GM23248 (cell line): Measurements from ENCODE around the gene L3MBTL4. TPM values are rescaled to one million over a fixed set of nuclear protein-coding genes. Genes with fewer than 3 reads are reported as not detected.

Experiments used
- DNase-seq: peaks from one replicate; pipeline ENCODE4 v3.0.0-alpha.2; 2015
- H2AFZ ChIP-seq: fragments of 200-600 bp; sonication (generic); 2 replicates; pipeline ENCODE4 v1.6.1; 2016; ENCODE audit warnings: antibody characterized with exemption
- H3F3A ChIP-seq: fragments of 200-600 bp; sonication (generic); 2 replicates; pipeline ENCODE4 v1.6.1; 2016; ENCODE audit warnings: mild to moderate bottlenecking, antibody characterized with exemption, mixed run types; ENCODE audit not compliant: insufficient read depth
- H3K27ac ChIP-seq: fragments of 200-600 bp; sonication (generic); 2 replicates; pipeline ENCODE4 v1.5.1; 2016; ENCODE audit warnings: mild to moderate bottlenecking
- H3K27me3 ChIP-seq: fragments of 200-600 bp; sonication (generic); replicated peaks from 2 replicates; pipeline ENCODE4 v1.6.1; 2016; ENCODE audit warnings: mild to moderate bottlenecking; ENCODE audit not compliant: insufficient read depth
- H3K36me3 ChIP-seq: fragments of 200-600 bp; sonication (generic); 2 replicates; pipeline ENCODE4 v1.6.1; 2016; ENCODE audit warnings: low read depth, mild to moderate bottlenecking
- H3K4me1 ChIP-seq: fragments of 200-600 bp; sonication (generic); 2 replicates; pipeline ENCODE4 v1.6.1; 2016; ENCODE audit warnings: mild to moderate bottlenecking; ENCODE audit not compliant: insufficient read depth
- H3K4me2 ChIP-seq: fragments of 200-600 bp; sonication (generic); one replicate; pipeline ENCODE4 v1.6.1; 2016; ENCODE audit warnings: mild to moderate bottlenecking; ENCODE audit not compliant: unreplicated experiment
- H3K4me3 ChIP-seq: fragments of 200-600 bp; sonication (generic); 2 replicates; pipeline ENCODE4 v1.5.1; 2016; ENCODE audit warnings: mild to moderate bottlenecking
- H3K79me2 ChIP-seq: fragments of 200-600 bp; sonication (generic); 2 replicates; pipeline ENCODE4 v1.6.1; 2016; ENCODE audit warnings: mild to moderate bottlenecking; ENCODE audit not compliant: insufficient read depth
- H3K9ac ChIP-seq: fragments of 200-600 bp; sonication (generic); 2 replicates; pipeline ENCODE4 v1.6.1; 2016; ENCODE audit warnings: mild to moderate bottlenecking
- H3K9me2 ChIP-seq: fragments of 200-600 bp; sonication (generic); 2 replicates; pipeline ENCODE4 v1.6.1; 2016; ENCODE audit warnings: mixed run types, mild to moderate bottlenecking, moderate library complexity; ENCODE audit not compliant: insufficient read depth
- H3K9me3 ChIP-seq: fragments of 200-600 bp; sonication (generic); one replicate; pipeline ENCODE4 v1.6.1; 2017; ENCODE audit warnings: low read depth
- H4K20me1 ChIP-seq: fragments of 200-600 bp; sonication (generic); 2 replicates; pipeline ENCODE4 v1.6.0; 2016; ENCODE audit not compliant: insufficient read depth
- EZH2 ChIP-seq: fragments of 200-600 bp; sonication (generic); IDR thresholded peaks from 2 replicates; pipeline ENCODE4 v1.6.1; 2018; ENCODE audit warnings: antibody characterized with exemption, mild to moderate bottlenecking; ENCODE audit not compliant: insufficient read depth, poor library complexity, severe bottlenecking
- EZH2phosphoT487 ChIP-seq: fragments of 200-600 bp; sonication (generic); IDR thresholded peaks from 2 replicates; pipeline ENCODE4 v1.6.1; 2018; ENCODE audit warnings: antibody characterized with exemption, moderate library complexity, mild to moderate bottlenecking, low read depth; ENCODE audit not compliant: insufficient read depth
- WGBS, 2 experiments: methylation state at CpG; one replicate each; pipeline ENCODE4 v1.1.6; 2015 to 2017; ENCODE audit warnings: low lambda C conversion rate in 2 of 2, low coverage in 1 of 2; ENCODE audit errors: missing lambda C conversion rate in 2 of 2; 5-methylcytosine and 5-hydroxymethylcytosine counted together
- in situ Hi-C: fragments of 300-500 bp; cut with MboI; formaldehyde crosslinking; loops from 2 replicates; pipeline ENCODE4 v1.15.0; 2020
- polyA plus RNA-seq: library from polyadenylated mRNA; unstranded; fragments of >200 nt; fragmentation: Nextera tagmentation; extraction: Ambion mirVana; gene quantifications from 2 replicates; pipeline ENCODE4 v1.2.1, GENCODE V29; 2016
- total RNA-seq: library from RNA; depleted of rRNA; stranded (reverse); fragments of >200 nt; shearing (Covaris generic); gene quantifications from 2 replicates; pipeline ENCODE4 v1.2.3, GENCODE V29; 2014

L3MBTL4 gene
- total and polyA plus RNA-seq, 2 experiments from 2014 or later = not detected

DNA sequence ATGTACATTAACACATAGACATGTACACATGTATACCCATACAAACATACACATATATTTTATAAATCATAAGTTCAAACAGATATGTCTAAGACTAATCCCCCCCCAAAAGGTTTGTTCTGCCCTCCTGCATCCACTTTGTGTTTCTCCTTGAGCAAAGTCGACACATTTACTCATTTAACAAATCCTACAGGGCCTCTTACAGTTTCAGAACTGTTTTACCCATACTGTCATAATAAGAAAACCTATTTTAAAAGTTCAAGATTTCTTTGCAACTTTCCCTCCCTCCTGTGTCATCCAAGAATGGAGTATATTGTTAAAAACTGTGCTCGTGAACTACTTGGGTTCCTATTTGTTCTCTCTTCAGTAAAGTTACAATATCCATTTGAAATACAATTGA is 166.7 kb downstream of the L3MBTL4 start:
- Histone ChIP-seq H4K20me1 (no peaks in the 10 kb centered on the region), H3K79me2 (no peaks in the 10 kb centered on the region), H3K27me3 (no peaks in the 10 kb centered on the region), H3K9me2 (no peaks in the 10 kb centered on the region), H3K4me3 (no peak overlapping the region), H3K27ac (no peak overlapping the region), H3K36me3 (no peaks in the 10 kb centered on the region), H3K4me1 (no peaks in the 10 kb centered on the region), H3K4me2 (no peak overlapping the region), H2AFZ (no peak overlapping the region), H3K9me3 (no peaks in the 10 kb centered on the region), H3K9ac (no peak overlapping the region), H3F3A (no peaks in the 10 kb centered on the region)
- DNase-seq = no peak
- TF ChIP-seq EZH2phosphoT487 = no peak
- no peak for TF ChIP-seq EZH2
- in situ Hi-C loops = no loop called here
- 46 to 54% methylated on average over 2 of the region's 2 CpGs for WGBS, 2 experiments

DNA sequence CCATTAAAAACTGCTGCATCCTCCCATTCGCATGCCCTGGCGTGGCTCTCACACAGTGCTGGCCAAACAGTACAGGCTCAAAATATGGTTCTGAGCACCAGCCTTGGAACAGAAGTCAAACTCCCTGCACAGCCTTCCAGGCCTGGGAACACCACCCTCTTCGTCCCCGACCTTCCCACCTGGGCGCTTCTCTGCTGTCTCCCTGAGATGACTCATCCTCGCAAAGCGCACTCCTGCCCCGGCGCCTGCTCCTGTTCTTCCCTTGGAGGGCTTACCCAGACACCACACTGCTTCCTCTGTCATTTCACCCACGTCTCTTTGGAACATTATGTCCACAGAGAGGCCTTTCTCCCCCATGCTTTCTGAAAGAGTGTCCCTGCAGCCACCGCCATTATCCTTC is 172.7 kb downstream of the L3MBTL4 start:
- Histone ChIP-seq H3K9me2 (no peaks in the 10 kb centered on the region), H3K4me3 (no peak overlapping the region), H3F3A (no peaks in the 10 kb centered on the region), H3K79me2 (no peaks in the 10 kb centered on the region), H3K9me3 (no peaks in the 10 kb centered on the region), H3K27me3 (no peaks in the 10 kb centered on the region), H3K9ac (no peak overlapping the region), H2AFZ (no peak overlapping the region), H3K4me1 (no peaks in the 10 kb centered on the region), H3K27ac (no peak overlapping the region), H3K36me3 (no peaks in the 10 kb centered on the region), H3K4me2 (no peak overlapping the region), H4K20me1 (no peaks in the 10 kb centered on the region)
- in situ Hi-C loops = no loop called here
- TF ChIP-seq EZH2 (no peak), EZH2phosphoT487 (no peak)
- DNase-seq = no peak
- WGBS, 2 experiments = 77 to 79% methylated on average over 11 of the region's 11 CpGs

DNA sequence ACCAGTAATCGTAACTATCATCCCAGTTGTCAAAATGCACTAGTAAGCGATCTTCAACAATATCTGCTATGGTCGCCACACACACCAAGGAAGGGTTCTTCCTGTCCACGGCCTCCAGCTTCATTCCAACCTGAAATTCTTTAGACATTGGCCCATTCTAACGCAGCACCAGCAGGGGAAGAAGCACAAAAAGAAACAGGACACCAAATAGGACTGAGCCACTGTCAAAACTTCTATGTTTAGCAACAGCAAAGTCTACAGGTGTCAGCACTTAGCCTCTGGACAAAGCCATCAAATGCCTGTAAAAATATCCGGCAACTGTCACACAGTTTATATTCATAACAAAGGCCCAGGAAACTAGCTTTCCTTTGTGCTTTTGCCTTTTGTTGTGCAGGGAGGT is 175.0 kb downstream of the L3MBTL4 start:
- TF ChIP-seq EZH2phosphoT487 = no peak
- no peak for TF ChIP-seq EZH2
- Histone ChIP-seq H2AFZ (no peak overlapping the region), H3K9me3 (no peaks in the 10 kb centered on the region), H3K27ac (no peak overlapping the region), H3K4me1 (no peaks in the 10 kb centered on the region), H3K79me2 (no peaks in the 10 kb centered on the region), H3K9ac (no peak overlapping the region), H3K9me2 (no peaks in the 10 kb centered on the region), H3K36me3 (no peaks in the 10 kb centered on the region), H3K4me3 (no peak overlapping the region), H3K4me2 (no peak overlapping the region), H4K20me1 (no peaks in the 10 kb centered on the region), H3F3A (no peaks in the 10 kb centered on the region), H3K27me3 (no peaks in the 10 kb centered on the region)
- no peak for DNase-seq
- in situ Hi-C loops = no loop called here
- 75 to 76% methylated on average over 6 of the region's 6 CpGs for whole genome bisulfite sequencing, 2 experiments

DNA sequence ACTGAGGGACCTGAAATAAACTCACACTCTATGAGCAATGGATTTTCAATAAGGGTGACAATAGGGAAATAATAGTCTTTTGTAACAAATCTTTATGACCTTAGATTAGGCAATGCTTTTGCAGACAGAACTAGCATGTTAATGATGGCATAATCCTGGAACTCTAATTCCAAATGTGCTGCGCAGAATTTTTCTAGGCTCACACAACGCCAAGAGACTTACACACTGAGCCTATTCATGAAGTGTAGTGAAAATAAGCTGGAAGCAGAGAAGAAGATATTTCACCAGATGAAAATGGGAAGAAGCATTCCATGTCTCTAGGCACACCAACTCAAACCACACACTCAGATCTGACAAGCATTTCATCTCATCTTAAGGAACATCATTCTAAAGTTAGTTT is 178.5 kb downstream of the L3MBTL4 start:
- H3K4me3 ChIP-seq = no peak overlapping the region
- H3K27ac ChIP-seq = no peak overlapping the region
- H3K9me3 ChIP-seq = no peaks in the 10 kb centered on the region
- H3K9ac ChIP-seq = no peak overlapping the region
- H4K20me1 ChIP-seq = no peaks in the 10 kb centered on the region
- H3K9me2 ChIP-seq = no peaks in the 10 kb centered on the region
- DNase-seq = no peak
- in situ Hi-C loops = no loop called here
- H3K4me1 ChIP-seq = no peaks in the 10 kb centered on the region
- TF ChIP-seq EZH2 (no peak), EZH2phosphoT487 (no peak)
- H3K27me3 ChIP-seq = no peaks in the 10 kb centered on the region
- no peak overlapping the region for H3K4me2 ChIP-seq
- no peaks in the 10 kb centered on the region for H3K36me3 ChIP-seq
- no peak overlapping the region for H2AFZ ChIP-seq
- no peaks in the 10 kb centered on the region for H3K79me2 ChIP-seq
- H3F3A ChIP-seq = no peaks in the 10 kb centered on the region
- WGBS, 2 experiments = 7 to 9% methylated on average over 2 of the region's 2 CpGs

DNA sequence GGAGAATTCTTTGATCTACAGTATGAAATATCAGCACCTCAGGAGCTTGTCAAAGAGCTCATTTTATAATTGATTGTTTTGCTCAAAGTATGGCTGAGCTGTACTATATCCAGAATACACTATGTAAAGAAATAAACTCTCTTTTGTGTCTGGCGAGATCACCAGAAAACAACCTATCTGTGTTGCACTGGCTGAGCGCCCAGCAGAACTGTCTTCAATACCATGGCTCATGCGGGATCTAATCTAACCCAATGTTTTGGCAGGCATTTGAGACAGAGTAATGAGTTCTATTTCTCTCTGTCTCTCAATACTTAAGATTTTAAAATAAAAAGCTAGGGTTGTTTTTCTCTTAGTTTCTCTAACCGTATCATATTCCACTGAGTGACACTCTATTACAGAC is 192.4 kb downstream of the L3MBTL4 start:
- in situ Hi-C loops = no loop called here
- Histone ChIP-seq H3K27me3 (no peaks in the 10 kb centered on the region), H3K27ac (no peak overlapping the region), H3F3A (no peaks in the 10 kb centered on the region), H3K4me3 (no peak overlapping the region), H3K4me1 (no peaks in the 10 kb centered on the region), H3K36me3 (no peaks in the 10 kb centered on the region), H3K9ac (no peak overlapping the region), H3K4me2 (no peak overlapping the region), H3K9me2 (no peaks in the 10 kb centered on the region), H4K20me1 (no peaks in the 10 kb centered on the region), H3K79me2 (no peaks in the 10 kb centered on the region), H3K9me3 (no peaks in the 10 kb centered on the region), H2AFZ (no peak overlapping the region)
- TF ChIP-seq EZH2 (no peak), EZH2phosphoT487 (no peak)
- WGBS, 2 experiments = 76 to 80% methylated on average over 4 of the region's 4 CpGs
- no peak for DNase-seq
